Breast epithelium (tissue), 3 donors: ENCODE measurements around the gene ADIPOR2.

Experiments
- POLR2A ChIP-seq: fragments of 450-650 bp; IDR thresholded peaks from one replicate; pipeline ENCODE4 v1.6.1; 2016; ENCODE audit warnings: antibody characterized with exemption, mild to moderate bottlenecking, moderate library complexity
- TF ChIP-seq, protein P1 (sequence below), 3 donors: fragments of 450-650 bp; IDR thresholded peaks; one replicate each; pipeline ENCODE4 v1.5.1; 2016 to 2017; ENCODE audit warnings: antibody characterized with exemption in 3 of 3, mild to moderate bottlenecking in 3 of 3, moderate library complexity in 3 of 3

DNA sequence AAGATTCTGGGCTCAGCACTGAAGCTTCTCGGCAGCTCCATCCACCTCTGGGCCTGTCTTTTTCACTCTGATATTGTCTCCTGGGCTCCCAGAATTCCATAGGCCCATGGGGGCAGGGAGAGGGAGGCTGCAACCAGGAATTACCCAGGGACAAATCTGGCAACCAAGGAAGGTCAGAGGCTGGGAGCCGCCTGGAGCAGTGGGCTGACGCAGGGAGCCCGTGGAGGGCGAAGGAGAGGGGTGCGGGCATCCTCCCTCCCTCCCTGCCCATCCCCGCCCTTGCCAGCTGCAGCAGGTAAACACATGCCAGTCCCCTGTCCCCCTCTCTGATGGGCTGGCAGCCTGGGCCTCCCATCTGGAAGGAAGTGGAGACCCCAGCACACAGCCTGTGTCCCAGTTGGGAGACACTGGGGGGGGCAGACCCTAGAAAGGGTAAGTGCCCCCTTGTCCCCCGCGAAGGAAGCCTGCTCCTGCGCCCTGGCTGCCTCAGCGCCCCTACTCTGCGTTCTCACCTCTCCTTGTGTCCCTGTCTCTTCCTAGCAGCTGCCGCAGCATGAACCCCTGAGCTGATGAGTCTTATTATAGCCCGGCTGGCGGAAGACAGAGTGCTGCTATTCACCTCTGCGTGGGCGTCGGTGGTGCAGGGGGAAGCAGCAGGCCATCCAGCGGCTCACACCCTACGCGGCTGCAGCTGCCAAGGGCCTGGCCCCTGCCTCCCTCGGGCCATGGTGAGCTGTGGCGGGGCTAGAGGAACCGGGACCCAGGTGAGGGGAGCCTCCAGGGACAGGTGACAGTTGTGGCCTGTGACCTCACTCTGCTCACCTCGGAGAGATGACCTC is 136.2 kb downstream of the ADIPOR2 start:
- TF ChIP-seq, protein P1, sequence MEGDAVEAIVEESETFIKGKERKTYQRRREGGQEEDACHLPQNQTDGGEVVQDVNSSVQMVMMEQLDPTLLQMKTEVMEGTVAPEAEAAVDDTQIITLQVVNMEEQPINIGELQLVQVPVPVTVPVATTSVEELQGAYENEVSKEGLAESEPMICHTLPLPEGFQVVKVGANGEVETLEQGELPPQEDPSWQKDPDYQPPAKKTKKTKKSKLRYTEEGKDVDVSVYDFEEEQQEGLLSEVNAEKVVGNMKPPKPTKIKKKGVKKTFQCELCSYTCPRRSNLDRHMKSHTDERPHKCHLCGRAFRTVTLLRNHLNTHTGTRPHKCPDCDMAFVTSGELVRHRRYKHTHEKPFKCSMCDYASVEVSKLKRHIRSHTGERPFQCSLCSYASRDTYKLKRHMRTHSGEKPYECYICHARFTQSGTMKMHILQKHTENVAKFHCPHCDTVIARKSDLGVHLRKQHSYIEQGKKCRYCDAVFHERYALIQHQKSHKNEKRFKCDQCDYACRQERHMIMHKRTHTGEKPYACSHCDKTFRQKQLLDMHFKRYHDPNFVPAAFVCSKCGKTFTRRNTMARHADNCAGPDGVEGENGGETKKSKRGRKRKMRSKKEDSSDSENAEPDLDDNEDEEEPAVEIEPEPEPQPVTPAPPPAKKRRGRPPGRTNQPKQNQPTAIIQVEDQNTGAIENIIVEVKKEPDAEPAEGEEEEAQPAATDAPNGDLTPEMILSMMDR (IDR thresholded peaks at IDR 0.05): no peak
- TF ChIP-seq POLR2A: no peak
